GM20431 (cell line): ENCODE measurements around the gene MYCN.

Experiments
- in situ Hi-C: fragments of 300-500 bp; cut with MseI, MboI; formaldehyde crosslinking; loops from one replicate; pipeline ENCODE4 v1.15.0; 2020; ENCODE audit warnings: low sequenced_read_pairs; ENCODE audit not compliant: unreplicated experiment

MYCN gene

DNA sequence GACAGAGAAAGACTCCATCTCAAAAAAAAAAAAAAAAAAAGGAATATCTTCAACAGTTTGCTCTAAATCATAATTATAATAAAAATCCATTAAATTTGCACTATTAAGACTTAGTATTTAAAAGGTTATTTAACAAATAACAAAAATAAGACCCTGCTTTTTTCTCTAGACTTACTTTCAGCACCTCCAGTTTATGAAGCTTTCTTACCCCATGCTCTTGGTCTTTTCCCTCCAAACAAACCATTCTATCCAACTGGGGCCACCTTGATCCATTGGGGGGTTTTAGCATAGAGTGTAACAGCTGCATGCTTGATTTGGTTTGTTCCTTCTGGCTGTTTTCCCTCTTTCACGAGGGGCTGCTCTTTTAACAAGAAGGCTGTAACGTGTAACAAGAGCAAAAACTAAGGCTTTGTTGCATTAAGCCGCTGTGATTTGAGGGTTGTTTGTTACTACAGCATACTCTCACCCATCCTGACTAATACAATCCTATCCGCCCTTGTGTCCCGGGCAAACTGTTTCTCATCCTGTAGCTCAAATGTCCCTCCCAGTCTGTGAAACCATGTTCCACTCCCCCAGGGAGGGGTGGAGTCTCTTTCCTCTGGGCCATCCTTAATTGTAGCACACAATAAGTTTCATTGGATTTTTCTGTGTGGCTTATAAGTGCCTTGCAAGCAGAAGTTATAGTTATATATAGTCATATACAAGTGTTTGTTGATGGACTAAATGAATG lies 9.6 kb upstream of the MYCN start:
- in situ Hi-C loops: no loop called here

DNA sequence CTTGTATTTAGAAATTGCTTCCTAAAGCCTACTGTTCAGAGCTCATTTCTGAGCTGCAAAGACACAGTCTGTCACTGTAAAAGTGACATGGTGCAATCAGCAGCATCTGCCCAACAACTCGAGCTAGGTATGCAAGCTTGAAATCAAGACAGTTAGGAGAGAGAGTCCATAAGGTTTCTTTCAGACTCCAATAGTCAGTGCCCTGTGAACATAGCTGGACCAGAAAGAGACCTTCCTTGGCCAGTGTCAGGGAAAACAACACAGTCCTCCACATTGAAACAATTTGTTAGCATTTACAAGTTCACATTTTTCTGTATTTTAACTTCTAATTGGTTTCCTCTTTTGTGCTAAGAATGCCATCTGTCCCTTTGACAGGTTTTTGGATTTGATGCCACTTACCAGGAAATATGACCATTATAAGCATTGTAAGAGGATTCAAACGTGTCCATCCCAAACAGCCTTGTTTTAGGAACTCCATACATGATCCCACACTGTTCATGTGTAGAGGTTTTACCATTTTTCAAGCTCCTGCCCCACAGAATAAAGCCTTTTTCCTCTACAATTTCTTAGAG lies 8.9 kb upstream of the MYCN start:
- in situ Hi-C loops: no loop called here

- in situ Hi-C loops: no loop called here
These were observed 8.4 kb upstream of the MYCN start for GRCh38 chr2:15931950-15932349.

DNA sequence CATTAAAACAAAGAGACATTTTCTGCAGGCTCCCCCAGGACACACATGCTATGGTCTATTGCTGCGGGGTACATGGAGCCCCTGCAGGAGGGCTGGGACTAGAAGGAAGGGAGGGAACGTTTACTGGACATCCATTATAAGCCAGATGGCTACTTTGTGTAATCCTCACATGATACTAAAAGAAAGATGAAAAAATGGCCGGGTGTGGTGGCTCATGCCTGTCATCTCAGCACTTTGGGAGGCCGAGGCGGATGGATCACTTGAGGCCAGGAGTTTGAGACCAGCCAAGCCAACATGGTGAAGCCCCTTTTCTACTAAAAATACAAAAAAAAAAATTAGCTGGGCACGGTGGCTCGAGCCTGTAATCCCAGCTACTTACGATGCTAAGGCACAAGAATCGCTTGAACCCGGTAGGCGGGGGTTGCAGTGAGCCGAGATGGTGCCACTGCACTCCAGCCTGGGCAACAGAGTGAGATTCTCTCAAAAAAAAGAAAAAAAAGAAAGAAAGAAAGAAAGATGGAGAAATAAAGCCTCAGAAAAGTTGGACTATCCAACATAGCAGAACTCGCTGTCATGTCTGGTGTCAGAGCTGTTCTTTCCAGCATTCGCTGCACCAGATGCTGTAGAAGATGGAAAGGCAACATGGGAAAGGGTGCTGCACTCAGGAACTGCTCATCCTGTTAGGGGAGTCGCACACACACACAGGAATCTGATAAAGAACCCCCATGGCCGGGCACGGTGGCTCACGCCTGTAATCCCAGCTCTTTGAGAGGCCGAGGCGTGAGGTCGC lies 7.8 kb upstream of the MYCN start:
- in situ Hi-C loops: no loop called here

GRCh38 chr2:15933184-15933845 lies 7.0 kb upstream of the MYCN start:
- in situ Hi-C loops: no loop called here

- in situ Hi-C loops: no loop called here
These were observed 5.9 kb upstream of the MYCN start for GRCh38 chr2:15934291-15934945.

- in situ Hi-C loops: no loop called here
These were observed 5.2 kb upstream of the MYCN start for GRCh38 chr2:15935189-15935588.

GRCh38 chr2:15935675-15936074 lies 4.7 kb upstream of the MYCN start:
- in situ Hi-C loops: no loop called here

DNA sequence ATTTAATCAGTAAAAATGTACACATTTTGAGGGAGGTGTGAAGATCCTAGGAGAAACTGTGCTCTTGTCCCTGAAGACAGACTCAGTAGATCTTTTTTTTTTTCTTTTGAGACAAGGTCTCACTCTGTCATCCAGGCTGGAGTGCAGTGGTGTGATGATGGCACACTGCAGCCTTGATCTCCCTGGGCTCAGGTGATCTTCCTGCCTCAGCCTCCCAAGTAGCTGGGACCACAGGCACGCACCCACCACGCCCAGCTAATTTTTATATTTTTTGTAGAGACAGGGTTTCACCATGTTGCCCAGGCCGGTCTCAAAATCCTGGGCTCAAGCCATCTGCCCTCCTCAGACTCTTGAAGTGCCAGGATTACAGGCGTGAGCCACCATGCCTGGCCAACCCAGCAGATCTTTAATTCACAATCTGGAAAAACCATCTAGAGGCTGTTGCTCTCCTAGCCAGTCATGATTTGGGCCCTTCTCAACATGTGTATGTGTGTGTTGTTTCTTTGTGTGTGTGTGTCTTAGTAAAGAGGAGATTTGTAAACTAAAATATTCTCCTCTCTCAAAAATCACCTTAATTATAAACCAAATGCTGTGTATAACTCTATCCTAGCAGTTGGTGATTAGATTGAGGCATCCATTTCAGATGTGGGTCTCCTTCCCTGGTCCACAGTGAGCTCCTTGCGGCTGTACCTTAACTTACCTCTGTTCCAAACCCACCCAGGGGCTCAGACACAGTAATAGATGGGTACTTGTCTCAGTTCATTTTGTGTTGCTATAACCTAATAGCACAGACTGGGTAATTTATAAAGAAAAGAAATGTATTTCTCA lies 3.9 kb upstream of the MYCN start:
- in situ Hi-C loops: no loop called here

GRCh38 chr2:15937105-15937881 lies 3.1 kb upstream of the MYCN start:
- in situ Hi-C loops: no loop called here

DNA sequence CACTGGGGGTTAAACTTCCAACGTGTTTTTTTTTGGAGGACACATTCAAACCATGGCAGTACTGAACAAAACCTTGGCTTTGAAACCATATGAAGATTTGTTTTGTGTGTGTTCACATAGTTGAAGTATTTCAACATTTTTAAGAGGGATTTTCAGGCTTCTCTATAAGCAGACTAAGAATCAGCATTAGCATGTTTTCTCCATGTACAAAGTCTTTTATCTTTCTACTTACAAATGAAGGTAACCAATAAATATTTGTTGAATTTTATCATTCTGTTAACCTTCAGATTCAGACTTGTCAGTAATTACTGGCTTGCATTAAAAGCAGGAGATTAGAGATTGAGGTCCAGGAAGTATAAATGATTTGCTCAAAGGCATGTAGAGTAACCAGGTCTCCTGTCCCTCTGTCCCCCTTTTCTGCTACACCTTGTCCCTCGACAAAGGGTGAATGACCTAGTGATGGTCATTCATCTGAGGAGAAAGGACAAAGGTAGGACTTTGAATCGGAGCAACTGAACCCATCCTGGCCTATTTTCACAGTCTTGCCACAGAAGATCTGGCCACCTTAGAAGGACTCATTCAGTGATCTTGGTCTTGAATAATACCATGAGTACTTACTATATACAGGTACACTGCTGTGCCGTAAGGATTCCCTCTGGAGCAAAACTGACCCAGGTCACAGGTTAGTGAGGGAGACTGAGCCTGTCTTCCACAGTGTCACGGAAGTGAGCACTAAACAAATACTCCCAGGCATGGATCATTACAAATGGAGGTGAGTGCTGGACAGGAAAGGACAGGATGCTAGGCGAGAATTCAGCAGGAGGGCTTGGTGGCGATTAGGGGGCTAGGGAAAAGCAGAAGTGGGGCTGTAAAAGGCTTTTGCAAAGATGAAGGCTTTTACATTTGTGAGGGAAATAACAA lies 2.2 kb upstream of the MYCN start:
- in situ Hi-C loops: no loop called here

DNA sequence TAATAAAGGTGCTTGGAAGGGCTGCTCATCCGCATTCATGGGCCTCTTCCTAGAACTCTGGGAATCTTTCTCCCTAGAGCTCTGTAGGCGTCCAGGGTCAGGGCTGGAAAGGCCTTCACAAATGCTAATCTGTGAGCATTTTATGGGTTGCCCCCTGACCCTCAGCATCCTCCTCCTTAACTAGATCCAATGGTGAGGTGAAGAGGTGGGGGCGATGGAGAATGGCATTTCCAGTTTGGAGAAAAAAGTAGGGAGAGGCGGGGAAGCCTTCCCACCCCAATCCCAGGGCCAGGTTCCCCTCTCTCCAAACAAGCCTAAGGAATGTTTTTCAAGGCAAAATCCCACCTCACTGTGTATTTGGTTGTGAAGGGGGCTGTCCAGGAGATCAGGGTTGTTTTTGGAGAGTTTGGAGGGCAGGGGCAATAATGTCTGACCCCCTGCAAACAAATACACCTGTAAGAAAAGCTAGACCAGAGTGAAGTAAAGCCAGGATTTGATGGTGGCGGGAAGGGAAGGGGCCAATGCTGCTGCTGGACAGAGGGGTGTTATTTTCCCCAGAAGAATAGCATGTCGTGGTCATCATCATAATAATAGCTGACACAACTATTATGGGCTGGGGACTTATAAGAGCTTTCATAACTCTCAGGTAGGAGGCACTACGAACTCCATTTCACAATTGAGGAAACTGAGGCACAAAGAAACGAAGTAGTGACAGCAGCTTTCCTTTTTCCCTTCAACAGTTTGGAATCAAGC lies 1.4 kb upstream of the MYCN start:
- in situ Hi-C loops: no loop called here

DNA sequence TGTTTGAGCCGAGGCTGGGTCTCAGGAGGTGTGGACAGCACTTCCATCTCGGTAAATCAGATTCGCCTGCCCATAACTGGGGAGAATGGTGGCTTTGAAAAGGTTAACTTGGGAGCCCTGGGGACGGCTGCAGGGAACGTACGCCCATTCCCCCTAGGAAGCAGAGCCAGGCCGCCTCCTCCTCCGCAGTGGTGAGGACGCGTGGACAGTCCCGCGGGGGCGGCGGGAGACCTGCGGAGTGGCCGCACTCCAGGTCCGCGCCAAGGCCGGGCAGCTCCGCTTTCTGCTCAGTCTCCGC lies 845 bp upstream of the MYCN start:
- in situ Hi-C loops: no loop called here

DNA sequence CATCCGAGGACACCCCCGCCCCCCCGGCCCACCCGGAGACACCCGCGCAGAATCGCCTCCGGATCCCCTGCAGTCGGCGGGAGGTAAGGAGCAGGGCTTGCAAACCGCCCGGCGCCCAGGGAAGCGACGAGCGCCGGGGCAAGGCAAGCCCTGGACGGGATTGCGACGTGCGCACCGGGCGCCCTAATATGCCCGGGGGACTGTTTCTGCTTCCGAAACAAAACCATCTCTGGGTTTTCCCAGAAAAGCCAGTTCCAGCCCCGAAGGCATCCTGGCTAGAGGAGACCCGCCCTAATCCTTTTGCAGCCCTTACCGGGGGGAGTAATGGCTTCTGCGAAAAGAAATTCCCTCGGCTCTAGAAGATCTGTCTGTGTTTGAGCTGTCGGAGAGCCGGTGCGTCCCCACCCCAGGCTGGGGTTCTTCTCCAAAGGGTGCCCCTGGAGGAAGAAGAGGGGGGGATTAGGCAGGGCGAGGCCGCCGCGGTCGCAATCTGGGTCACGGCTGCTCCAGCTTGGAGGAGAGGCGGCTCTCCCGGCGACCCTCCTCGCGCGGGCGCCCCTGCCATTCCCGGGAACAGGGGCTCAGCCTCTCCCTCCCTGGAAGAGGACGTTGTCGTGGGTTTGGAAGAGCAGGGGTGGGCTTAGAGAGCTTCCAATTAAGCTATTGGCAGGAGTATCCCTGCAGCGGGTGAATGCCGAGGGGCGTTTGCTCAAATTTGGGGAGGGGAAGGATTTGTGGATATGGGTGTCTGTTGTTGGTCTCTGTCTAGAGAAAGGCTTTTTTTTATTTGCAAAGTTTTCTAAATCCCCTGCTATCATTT lies 521 bp downstream of the MYCN start:
- in situ Hi-C loops: no loop called here

- in situ Hi-C loops: no loop called here
These were observed 1.1 kb downstream of the MYCN start for GRCh38 chr2:15941481-15941850.

GRCh38 chr2:15941871-15942710 lies 1.7 kb downstream of the MYCN start:
- in situ Hi-C loops: no loop called here
